NT2/D1 (cell line): ENCODE measurements around the gene SLC22A31.

ENCODE experiments used
- DNase-seq: peaks from one replicate; pipeline ENCODE4 v3.0.0-alpha.2; 2011; ENCODE audit warnings: low read depth, low spot score
- H3K27me3 ChIP-seq: 2 replicates; pipeline ENCODE4 v1.6.0; 2011; ENCODE audit warnings: mild to moderate bottlenecking; ENCODE audit not compliant: insufficient read length, insufficient read depth
- H3K36me3 ChIP-seq: 2 replicates; pipeline ENCODE4 v1.6.1; 2011; ENCODE audit warnings: mild to moderate bottlenecking, low read length, mixed read lengths; ENCODE audit not compliant: insufficient read depth, insufficient read length
- H3K4me1 ChIP-seq: 2 replicates; pipeline ENCODE4 v1.5.1; 2011; ENCODE audit not compliant: insufficient read depth, insufficient read length
- H3K4me3 ChIP-seq: 2 replicates; pipeline ENCODE4 v1.5.1; 2011; ENCODE audit warnings: low read depth; ENCODE audit not compliant: insufficient read length
- H3K9ac ChIP-seq: 2 replicates; pipeline ENCODE4 v1.6.0; 2011; ENCODE audit warnings: low read depth; ENCODE audit not compliant: insufficient read length
- H3K9me3 ChIP-seq: 2 replicates; pipeline ENCODE4 v1.5.1; 2011; ENCODE audit warnings: mild to moderate bottlenecking, low read length; ENCODE audit not compliant: insufficient read depth
- SUZ12 ChIP-seq: IDR thresholded peaks from 2 replicates; pipeline ENCODE4 v1.6.1; 2011; ENCODE audit not compliant: insufficient read length, insufficient read depth; ENCODE audit errors: extremely low read depth
- YY1 ChIP-seq: IDR thresholded peaks from 2 replicates; pipeline ENCODE4 v1.6.1; 2011; ENCODE audit not compliant: insufficient read length, insufficient read depth
- ZNF274 ChIP-seq: IDR thresholded peaks from 2 replicates; pipeline ENCODE4 v1.6.1; 2011; ENCODE audit warnings: mild to moderate bottlenecking, low read depth, low read length

The SLC22A31 gene

GRCh38 chr16:89155851-89156739, 44.2 kb downstream of the SLC22A31 start:
- no peak for TF ChIP-seq SUZ12
- TF ChIP-seq ZNF274: no peak
- no peak for TF ChIP-seq YY1
- Histone ChIP-seq H3K9ac (no peak overlapping the region), H3K27me3 (peaks cover under 1% of the 10 kb centered on the region), H3K9me3 (peaks cover 10% of the 10 kb centered on the region), H3K4me1 (peaks cover 6% of the 10 kb centered on the region), H3K4me3 (no peak overlapping the region), H3K36me3 (peaks cover 11% of the 10 kb centered on the region)
- no peak for DNase-seq

- no peak for DNase-seq
- H3K36me3 ChIP-seq: peaks cover 19% of the 10 kb centered on the region
- no peak overlapping the region for H3K9ac ChIP-seq
- H3K4me3 ChIP-seq: no peak overlapping the region
- H3K9me3 ChIP-seq: peaks cover 10% of the 10 kb centered on the region
- no peak for TF ChIP-seq ZNF274
- no peak for TF ChIP-seq SUZ12
- TF ChIP-seq YY1: no peak
- no peaks in the 10 kb centered on the region for H3K27me3 ChIP-seq
- H3K4me1 ChIP-seq: peaks cover 6% of the 10 kb centered on the region
Measured at GRCh38 chr16:89155184-89155679, 45.1 kb downstream of the SLC22A31 start.

GRCh38 chr16:89154390-89155183, 45.8 kb downstream of the SLC22A31 start:
- Histone ChIP-seq H3K4me3 (no peak overlapping the region), H3K27me3 (no peaks in the 10 kb centered on the region), H3K36me3 (peaks cover 26% of the 10 kb centered on the region), H3K9me3 (peaks cover 12% of the 10 kb centered on the region), H3K9ac (no peak overlapping the region), H3K4me1 (peaks cover 6% of the 10 kb centered on the region)
- no peak for TF ChIP-seq SUZ12
- TF ChIP-seq YY1: no peak
- TF ChIP-seq ZNF274: no peak
- no peak for DNase-seq

- H3K9ac ChIP-seq: no peak overlapping the region
- H3K9me3 ChIP-seq: peaks cover 19% of the 10 kb centered on the region
- no peak for TF ChIP-seq ZNF274
- TF ChIP-seq SUZ12: no peak
- no peak for TF ChIP-seq YY1
- DNase-seq: no peak
- H3K36me3 ChIP-seq: peaks cover 33% of the 10 kb centered on the region
- peaks cover 6% of the 10 kb centered on the region for H3K4me1 ChIP-seq
- no peaks in the 10 kb centered on the region for H3K27me3 ChIP-seq
- H3K4me3 ChIP-seq: no peak overlapping the region
Measured at GRCh38 chr16:89153848-89154271, 46.5 kb downstream of the SLC22A31 start.

GRCh38 chr16:89152831-89153700, 47.3 kb downstream of the SLC22A31 start:
- Histone ChIP-seq H3K4me1 (peaks cover 6% of the 10 kb centered on the region), H3K27me3 (no peaks in the 10 kb centered on the region), H3K9me3 (peaks cover 24% of the 10 kb centered on the region), H3K4me3 (no peak overlapping the region), H3K9ac (no peak overlapping the region), H3K36me3 (peaks cover 39% of the 10 kb centered on the region)
- DNase-seq: no peak
- TF ChIP-seq YY1: no peak

GRCh38 chr16:89150981-89151380, 49.4 kb downstream of the SLC22A31 start:
- no peak for TF ChIP-seq YY1
- no peak for TF ChIP-seq ZNF274
- TF ChIP-seq SUZ12: no peak
- Histone ChIP-seq H3K4me3 (no peak overlapping the region), H3K36me3 (peaks cover 46% of the 10 kb centered on the region)

More at GRCh38 chr16:89150981-89151380, 49.4 kb downstream of the SLC22A31 start:
- no peak for DNase-seq
- Histone ChIP-seq H3K4me1 (peaks cover 2% of the 10 kb centered on the region), H3K9me3 (peaks cover 24% of the 10 kb centered on the region; the same call in 1 of the 2 replicates), H3K27me3 (no peaks in the 10 kb centered on the region), H3K9ac (no peak overlapping the region)
